MM.1S (cell line): ENCODE measurements around the gene CACHD1.
"Not testable (repeated sequence)": the region's sequence is repeated elsewhere in the genome, so short reads cannot be mapped to it uniquely, and the experiment has no call there.

ENCODE experiments used
- DNase-seq: peaks from one replicate; pipeline ENCODE4 v3.0.0-alpha.2; 2015
- H2AFZ ChIP-seq: fragments of 300-600 bp; sonication (generic); 2 replicates; pipeline ENCODE4 v1.6.0; 2016; ENCODE audit warnings: antibody characterized with exemption, low read length
- H3F3A ChIP-seq: fragments of 300-600 bp; sonication (generic); 2 replicates; pipeline ENCODE4 v1.6.1; 2016; ENCODE audit warnings: mild to moderate bottlenecking, antibody characterized with exemption, low read length, moderate library complexity, mixed read lengths; ENCODE audit not compliant: insufficient read depth
- H3K27ac ChIP-seq: fragments of 300-600 bp; sonication (generic); 2 replicates; pipeline ENCODE4 v1.5.1; 2016; ENCODE audit warnings: mild to moderate bottlenecking, low read length
- H3K27me3 ChIP-seq: fragments of 300-600 bp; sonication (generic); replicated peaks from 2 replicates; pipeline ENCODE4 v1.6.0; 2016; ENCODE audit warnings: low read length; ENCODE audit not compliant: insufficient read depth
- H3K36me3 ChIP-seq: fragments of 300-600 bp; sonication (generic); replicated peaks from 2 replicates; pipeline ENCODE4 v1.6.1; 2016; ENCODE audit warnings: mild to moderate bottlenecking, low read length, mixed read lengths; ENCODE audit not compliant: insufficient read depth
- H3K4me1 ChIP-seq: fragments of 300-600 bp; sonication (generic); 2 replicates; pipeline ENCODE4 v1.6.1; 2016; ENCODE audit warnings: low read length, mixed read lengths
- H3K4me2 ChIP-seq: fragments of 300-600 bp; sonication (generic); 2 replicates; pipeline ENCODE4 v1.6.0; 2016; ENCODE audit warnings: low read depth, low read length
- H3K4me3 ChIP-seq: fragments of 300-600 bp; sonication (generic); 2 replicates; pipeline ENCODE4 v1.5.1; 2016; ENCODE audit warnings: low read length, mixed read lengths
- H3K79me2 ChIP-seq: fragments of 300-600 bp; sonication (generic); 2 replicates; pipeline ENCODE4 v1.6.1; 2016; ENCODE audit warnings: mixed run types, low read length, mixed read lengths
- H3K9ac ChIP-seq: fragments of 300-600 bp; sonication (generic); 2 replicates; pipeline ENCODE4 v1.6.1; 2016; ENCODE audit warnings: low read length, mixed read lengths
- H3K9me2 ChIP-seq: fragments of 300-600 bp; sonication (generic); replicated peaks from 2 replicates; pipeline ENCODE4 v1.6.1; 2016; ENCODE audit warnings: mild to moderate bottlenecking, low read length, mixed read lengths; ENCODE audit not compliant: insufficient read depth
- H3K9me3 ChIP-seq: fragments of 300-600 bp; sonication (generic); replicated peaks from 2 replicates; pipeline ENCODE4 v1.6.1; 2016; ENCODE audit warnings: mild to moderate bottlenecking, low read length, mixed read lengths; ENCODE audit not compliant: insufficient read depth
- H4K20me1 ChIP-seq: fragments of 300-600 bp; sonication (generic); 2 replicates; pipeline ENCODE4 v1.6.1; 2016; ENCODE audit warnings: mild to moderate bottlenecking, low read length, moderate library complexity, mixed read lengths; ENCODE audit not compliant: insufficient read depth
- CTCF ChIP-seq: fragments of 300-600 bp; sonication (generic); IDR thresholded peaks from 2 replicates; pipeline ENCODE4 v1.5.1; 2016; ENCODE audit warnings: antibody characterized with exemption, low read length, mixed read lengths
- EZH2 ChIP-seq: fragments of 300-600 bp; sonication (generic); optimal IDR thresholded peaks from 2 replicates; pipeline ENCODE3; 2017; ENCODE audit warnings: low read depth, mild to moderate bottlenecking, antibody characterized with exemption, low read length, mixed read lengths
- EZH2phosphoT487 ChIP-seq: fragments of 300-600 bp; sonication (generic); IDR thresholded peaks from 2 replicates; pipeline ENCODE4 v1.6.1; 2018; ENCODE audit warnings: antibody characterized with exemption, low read length

The CACHD1 gene

DNA sequence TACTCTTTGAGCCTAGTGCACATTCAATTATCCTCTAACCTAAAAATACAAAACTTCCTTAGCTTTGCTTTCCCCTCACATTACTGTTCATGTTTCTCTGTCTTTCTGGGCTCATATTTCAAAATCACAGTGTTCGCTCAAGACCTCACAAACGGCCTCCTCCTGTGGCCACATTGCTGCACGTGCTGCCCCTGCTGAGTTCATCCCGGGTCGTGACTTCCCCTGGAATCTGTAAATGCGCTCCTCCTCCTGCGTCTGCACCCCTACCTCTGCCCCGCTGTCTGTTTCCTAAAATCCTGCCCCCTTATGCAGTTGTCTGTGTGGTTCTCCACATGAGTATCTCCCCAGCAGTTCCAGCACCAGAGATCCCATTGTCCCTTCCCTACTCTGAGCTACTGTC is 229.4 kb downstream of the CACHD1 start:
- Histone ChIP-seq H3F3A (no peaks in the 10 kb centered on the region), H4K20me1 (no peaks in the 10 kb centered on the region), H3K79me2 (no peaks in the 10 kb centered on the region), H3K9ac (no peak overlapping the region), H3K4me2 (no peak overlapping the region), H3K36me3 (no peaks in the 10 kb centered on the region), H3K4me3 (no peak overlapping the region), H3K9me3 (no peaks in the 10 kb centered on the region), H3K27ac (no peak overlapping the region), H3K27me3 (no peaks in the 10 kb centered on the region), H3K9me2 (no peaks in the 10 kb centered on the region), H3K4me1 (no peaks in the 10 kb centered on the region), H2AFZ (no peak overlapping the region)
- DNase-seq = no peak
- TF ChIP-seq CTCF = no peak
- no peak for TF ChIP-seq EZH2phosphoT487
- TF ChIP-seq EZH2 = no peak

- Histone ChIP-seq H3K4me2 (no peak overlapping the region), H3K9me3 (no peaks in the 10 kb centered on the region), H4K20me1 (no peaks in the 10 kb centered on the region), H3F3A (no peaks in the 10 kb centered on the region), H3K9me2 (no peaks in the 10 kb centered on the region), H2AFZ (no peak overlapping the region), H3K27ac (no peak overlapping the region), H3K9ac (no peak overlapping the region), H3K27me3 (no peaks in the 10 kb centered on the region), H3K36me3 (no peaks in the 10 kb centered on the region), H3K4me3 (no peak overlapping the region), H3K79me2 (no peaks in the 10 kb centered on the region), H3K4me1 (no peaks in the 10 kb centered on the region)
- TF ChIP-seq EZH2 (no peak), CTCF (no peak), EZH2phosphoT487 (no peak)
- no peak for DNase-seq
Observed at GRCh38 chr1:64701071-64701470, 231.1 kb downstream of the CACHD1 start.

DNA sequence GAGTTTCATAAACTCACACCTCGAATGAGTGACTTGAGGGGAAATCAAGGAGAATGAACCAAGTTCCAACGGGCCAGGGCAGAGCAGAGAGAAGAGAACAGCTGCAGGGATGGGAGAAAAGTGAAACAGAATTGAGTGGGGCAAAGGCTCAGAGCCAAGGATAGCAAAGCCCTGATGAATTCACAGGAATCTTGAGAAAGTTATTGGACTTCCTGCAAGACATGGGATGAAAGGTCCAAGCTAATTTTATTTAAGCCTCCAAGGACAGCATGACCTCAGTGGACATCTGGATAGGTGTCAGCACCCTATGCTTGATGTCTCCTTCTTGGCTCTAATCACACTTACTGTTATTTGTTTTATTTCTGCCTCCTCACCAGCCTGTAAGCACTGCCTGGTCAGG is 232.0 kb downstream of the CACHD1 start:
- Histone ChIP-seq H3K4me1 (no peaks in the 10 kb centered on the region), H3K9ac (no peak overlapping the region), H4K20me1 (no peaks in the 10 kb centered on the region), H3F3A (no peaks in the 10 kb centered on the region), H3K27ac (no peak overlapping the region), H3K9me2 (no peaks in the 10 kb centered on the region), H3K9me3 (no peaks in the 10 kb centered on the region), H3K4me2 (no peak overlapping the region), H3K27me3 (no peaks in the 10 kb centered on the region), H3K79me2 (no peaks in the 10 kb centered on the region), H3K36me3 (no peaks in the 10 kb centered on the region), H2AFZ (no peak overlapping the region), H3K4me3 (no peak overlapping the region)
- no peak for TF ChIP-seq CTCF
- TF ChIP-seq EZH2phosphoT487 = no peak
- TF ChIP-seq EZH2 = no peak
- no peak for DNase-seq

- H3K36me3 ChIP-seq, H3K9ac ChIP-seq, H2AFZ ChIP-seq, H3K4me3 ChIP-seq, DNase-seq, H3F3A ChIP-seq, H3K9me3 ChIP-seq, H4K20me1 ChIP-seq, H3K9me2 ChIP-seq, H3K4me1 ChIP-seq, H3K27me3 ChIP-seq, H3K79me2 ChIP-seq, H3K4me2 ChIP-seq, H3K27ac ChIP-seq: not testable (repeated sequence)
Observed at GRCh38 chr1:64702670-64703069, 232.7 kb downstream of the CACHD1 start.
